Effector memory CD4-positive, alpha-beta T cell (primary cell): ENCODE measurements around the gene TRAFD1.
"Not testable (repeated sequence)": the region's sequence is repeated elsewhere in the genome, so short reads cannot be mapped to it uniquely, and the experiment has no call there.

Experiments used
- DNase-seq, 3 donors: peaks; one replicate each; pipeline ENCODE4 v3.0.0-alpha.2; 2020
- H3K27ac ChIP-seq: 2 replicates; pipeline ENCODE4 v1.7.0; 2013; ENCODE audit warnings: mild to moderate bottlenecking, low read length, moderate library complexity; ENCODE audit not compliant: insufficient read depth, poor library complexity, severe bottlenecking
- H3K27me3 ChIP-seq: replicated peaks from 2 replicates; pipeline ENCODE4 v1.7.0; 2013; ENCODE audit warnings: mild to moderate bottlenecking, low read length; ENCODE audit not compliant: insufficient read depth, control insufficient read depth, poor library complexity, severe bottlenecking
- H3K36me3 ChIP-seq: 2 replicates; pipeline ENCODE4 v1.7.0; 2013; ENCODE audit warnings: mild to moderate bottlenecking, low read length, moderate library complexity; ENCODE audit not compliant: control insufficient read depth, insufficient read depth
- H3K4me1 ChIP-seq: 2 replicates; pipeline ENCODE4 v1.7.0; 2013; ENCODE audit warnings: low read length, mild to moderate bottlenecking; ENCODE audit not compliant: control insufficient read depth, insufficient read depth, poor library complexity, severe bottlenecking
- H3K4me3 ChIP-seq: 2 replicates; pipeline ENCODE4 v1.7.0; 2013; ENCODE audit warnings: low read length, low read depth, mild to moderate bottlenecking; ENCODE audit not compliant: insufficient read depth, poor library complexity, severe bottlenecking
- H3K9me3 ChIP-seq: 2 replicates; pipeline ENCODE4 v1.7.0; 2013; ENCODE audit warnings: mild to moderate bottlenecking, low read length, moderate library complexity; ENCODE audit not compliant: control insufficient read depth

The TRAFD1 gene

GRCh38 chr12:112102746-112103145, 22.6 kb upstream of the TRAFD1 start:
- H3K27me3 ChIP-seq, H3K4me3 ChIP-seq, H3K27ac ChIP-seq, H3K4me1 ChIP-seq, DNase-seq, H3K9me3 ChIP-seq: not testable (repeated sequence)
- peaks cover 12% of the 10 kb centered on the region for H3K36me3 ChIP-seq

- Histone ChIP-seq H3K4me3 (no peak overlapping the region), H3K27me3 (no peaks in the 10 kb centered on the region), H3K4me1 (peaks cover 7% of the 10 kb centered on the region), H3K36me3 (peaks cover 12% of the 10 kb centered on the region), H3K9me3 (no peaks in the 10 kb centered on the region), H3K27ac (no peak overlapping the region)
- no peak for DNase-seq
These were observed 21.4 kb upstream of the TRAFD1 start for GRCh38 chr12:112103758-112104503.

- DNase-seq = no peak
- H3K27me3 ChIP-seq = no peaks in the 10 kb centered on the region
- H3K4me1 ChIP-seq = peaks cover 7% of the 10 kb centered on the region
- peaks cover 5% of the 10 kb centered on the region for H3K36me3 ChIP-seq
- no peaks in the 10 kb centered on the region for H3K9me3 ChIP-seq
- H3K4me3 ChIP-seq = no peak overlapping the region
- no peak overlapping the region for H3K27ac ChIP-seq
These were observed 19.5 kb upstream of the TRAFD1 start for GRCh38 chr12:112105891-112106290.

GRCh38 chr12:112107306-112108201, 17.8 kb upstream of the TRAFD1 start:
- H3K4me1 ChIP-seq = peaks cover 7% of the 10 kb centered on the region
- no peak for DNase-seq
- no peaks in the 10 kb centered on the region for H3K27me3 ChIP-seq
- peak overlapping the region; percentile 87 for H3K27ac ChIP-seq
- H3K36me3 ChIP-seq = no peaks in the 10 kb centered on the region
- peak overlapping the region; percentile 90 for H3K4me3 ChIP-seq
- H3K9me3 ChIP-seq = no peaks in the 10 kb centered on the region

- H3K27ac ChIP-seq = peak within 1 kb of the TSS; percentile 87
- peaks cover 7% of the 10 kb centered on the region for H3K4me1 ChIP-seq
- DNase-seq = peak; percentile 66 to 82 (median 71)
- H3K9me3 ChIP-seq = no peaks in the 10 kb centered on the region
- no peaks in the 10 kb centered on the region for H3K36me3 ChIP-seq
- peak within 1 kb of the TSS; percentile 90 for H3K4me3 ChIP-seq
- no peaks in the 10 kb centered on the region for H3K27me3 ChIP-seq
These were observed 16.9 kb upstream of the TRAFD1 start, which contains the start of gene NAA25 for GRCh38 chr12:112108202-112109079. TSS of gene NAA25 (minus strand) at chr12:112108783. CDS start at chr12:112108773, 10 bp downstream.

GRCh38 chr12:112110787-112111662, 14.3 kb upstream of the TRAFD1 start:
- not testable (repeated sequence) for H3K4me1 ChIP-seq, DNase-seq, H3K27me3 ChIP-seq, H3K36me3 ChIP-seq, H3K4me3 ChIP-seq, H3K9me3 ChIP-seq, H3K27ac ChIP-seq

GRCh38 chr12:112111931-112112330, 13.4 kb upstream of the TRAFD1 start:
- H3K27me3 ChIP-seq = no peaks in the 10 kb centered on the region
- H3K36me3 ChIP-seq = no peaks in the 10 kb centered on the region
- H3K27ac ChIP-seq = no peak overlapping the region
- H3K4me1 ChIP-seq = peaks cover 7% of the 10 kb centered on the region
- H3K4me3 ChIP-seq = no peak overlapping the region
- no peak for DNase-seq
- no peaks in the 10 kb centered on the region for H3K9me3 ChIP-seq

- H3K4me3 ChIP-seq = no peak overlapping the region
- H3K4me1 ChIP-seq = peaks cover 5% of the 10 kb centered on the region
- DNase-seq = no peak
- H3K27me3 ChIP-seq = no peaks in the 10 kb centered on the region
- H3K9me3 ChIP-seq = no peaks in the 10 kb centered on the region
- no peak overlapping the region for H3K27ac ChIP-seq
- H3K36me3 ChIP-seq = no peaks in the 10 kb centered on the region
These were observed 12.8 kb upstream of the TRAFD1 start for GRCh38 chr12:112112409-112113133.
